Breast epithelium (tissue), 4 donors: ENCODE results near the gene KATNAL1. TPM values are rescaled to one million over a fixed set of nuclear protein-coding genes. Genes with fewer than 3 reads are reported as not detected.

Experiments used
- DNase-seq, 2 donors: peaks; one replicate each; pipeline ENCODE4 v3.0.0-alpha.2; 2019; ENCODE audit warnings: low spot score in 2 of 2
- H3K27ac ChIP-seq, 2 donors: fragments of 200-600 bp; sonication (generic) in 1 of 2; one replicate each; pipeline ENCODE4 v1.5.1; 2016 to 2019; ENCODE audit warnings: mild to moderate bottlenecking in 1 of 2
- H3K27me3 ChIP-seq, 2 donors: fragments of 200-600 bp; sonication (generic) in 1 of 2; one replicate each; pipeline versions ENCODE4 v1.5.1 to v1.6.0; 2017 to 2019; ENCODE audit warnings: control low read depth in 1 of 2, mild to moderate bottlenecking in 1 of 2
- H3K36me3 ChIP-seq: fragments of 200-600 bp; one replicate; pipeline ENCODE4 v1.5.1; 2019
- H3K4me1 ChIP-seq, 2 donors: fragments of 200-600 bp; sonication (generic); one replicate each; pipeline ENCODE4 v1.5.1; 2016 to 2019; ENCODE audit warnings: control low read depth in 1 of 2
- H3K4me3 ChIP-seq, 3 donors: fragments of 200-600 bp; sonication (generic); 1 replicate in 2 of 3; 2 replicates in 1 of 3; pipeline ENCODE4 v1.5.1; 2016 to 2019; ENCODE audit warnings: mild to moderate bottlenecking in 3 of 3, moderate library complexity in 2 of 3
- H3K9me3 ChIP-seq, 2 donors: fragments of 200-600 bp; sonication (generic) in 1 of 2; one replicate each; pipeline ENCODE4 v1.5.1; 2016 to 2019; ENCODE audit warnings: control low read depth in 1 of 2
- POLR2A ChIP-seq: fragments of 450-650 bp; IDR thresholded peaks from one replicate; pipeline ENCODE4 v1.6.1; 2016; ENCODE audit warnings: antibody characterized with exemption, mild to moderate bottlenecking, moderate library complexity
- POLR2AphosphoS5 ChIP-seq, 3 donors: sonication (generic); formaldehyde crosslinking; IDR thresholded peaks; one replicate each; pipeline ENCODE4 v1.6.1; 2017; ENCODE audit warnings: antibody characterized with exemption in 3 of 3
- intact Hi-C: fragments of 100-400 bp; cut with DNase I; formaldehyde crosslinking; loops from one replicate; pipeline ENCODE4 v1.15.1; 2023; ENCODE audit warnings: low total_unique reads
- total RNA-seq, 3 donors: library from RNA; depleted of rRNA; stranded (reverse); fragments of >200 nt; gene quantifications; one replicate each; pipeline ENCODE4 v1.1.0, GENCODE V29; 2016
- TF ChIP-seq, protein P1 (sequence below), 3 donors: fragments of 450-650 bp; IDR thresholded peaks; one replicate each; pipeline ENCODE4 v1.5.1; 2016 to 2017; ENCODE audit warnings: antibody characterized with exemption in 3 of 3, mild to moderate bottlenecking in 3 of 3, moderate library complexity in 3 of 3

Gene KATNAL1
- total RNA-seq, 3 donors from 2014 or later = 14.6 to 23.8 (median 17.0) TPM

DNA sequence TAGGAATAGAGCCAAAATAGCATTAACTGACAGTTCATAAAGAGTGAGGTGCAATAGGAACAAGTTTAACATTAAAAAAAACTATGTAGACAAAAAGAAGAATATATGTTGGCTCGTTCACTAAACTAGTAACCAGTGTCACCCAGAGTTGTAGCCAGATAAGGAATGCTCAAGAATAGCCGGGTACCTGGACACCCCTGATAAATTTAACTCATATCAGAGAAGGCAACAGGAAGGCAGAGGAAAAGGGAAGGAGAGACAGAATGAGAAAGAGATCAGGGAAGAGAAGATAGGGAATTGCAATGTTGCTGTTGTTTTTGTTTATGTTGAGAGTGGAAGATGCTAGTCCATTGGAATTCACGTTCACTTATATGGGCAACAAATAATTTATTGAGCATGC is 31.6 kb upstream of the KATNAL1 start:
- H3K27ac ChIP-seq = peak overlapping the region in 1 of 2 donors; percentile 77
- no peaks in the 10 kb centered on the region for H3K9me3 ChIP-seq
- no peaks in the 10 kb centered on the region for H3K36me3 ChIP-seq
- peaks cover 0 to 16% of the 10 kb centered on the region in 2 donors for H3K4me1 ChIP-seq
- no peak for DNase-seq
- H3K4me3 ChIP-seq = no peak overlapping the region
- H3K27me3 ChIP-seq = no peaks in the 10 kb centered on the region
- TF ChIP-seq, protein P1, sequence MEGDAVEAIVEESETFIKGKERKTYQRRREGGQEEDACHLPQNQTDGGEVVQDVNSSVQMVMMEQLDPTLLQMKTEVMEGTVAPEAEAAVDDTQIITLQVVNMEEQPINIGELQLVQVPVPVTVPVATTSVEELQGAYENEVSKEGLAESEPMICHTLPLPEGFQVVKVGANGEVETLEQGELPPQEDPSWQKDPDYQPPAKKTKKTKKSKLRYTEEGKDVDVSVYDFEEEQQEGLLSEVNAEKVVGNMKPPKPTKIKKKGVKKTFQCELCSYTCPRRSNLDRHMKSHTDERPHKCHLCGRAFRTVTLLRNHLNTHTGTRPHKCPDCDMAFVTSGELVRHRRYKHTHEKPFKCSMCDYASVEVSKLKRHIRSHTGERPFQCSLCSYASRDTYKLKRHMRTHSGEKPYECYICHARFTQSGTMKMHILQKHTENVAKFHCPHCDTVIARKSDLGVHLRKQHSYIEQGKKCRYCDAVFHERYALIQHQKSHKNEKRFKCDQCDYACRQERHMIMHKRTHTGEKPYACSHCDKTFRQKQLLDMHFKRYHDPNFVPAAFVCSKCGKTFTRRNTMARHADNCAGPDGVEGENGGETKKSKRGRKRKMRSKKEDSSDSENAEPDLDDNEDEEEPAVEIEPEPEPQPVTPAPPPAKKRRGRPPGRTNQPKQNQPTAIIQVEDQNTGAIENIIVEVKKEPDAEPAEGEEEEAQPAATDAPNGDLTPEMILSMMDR (IDR thresholded peaks at IDR 0.05) = no peak
- TF ChIP-seq POLR2A (no peak), POLR2AphosphoS5 (IDR thresholded peaks at IDR 0.05) (no peak)
- intact Hi-C loops = no loop called here

- DNase-seq = no peak
- Histone ChIP-seq H3K27ac (peak overlapping the region in 1 of 2 donors; percentile 45), H3K4me3 (no peak overlapping the region), H3K36me3 (no peaks in the 10 kb centered on the region), H3K27me3 (no peaks in the 10 kb centered on the region), H3K4me1 (peaks cover 0 to 16% of the 10 kb centered on the region in 2 donors), H3K9me3 (no peaks in the 10 kb centered on the region)
- intact Hi-C loops = no loop called here
- TF ChIP-seq, protein P1 (IDR thresholded peaks at IDR 0.05) = no peak
- no peak for TF ChIP-seq POLR2A
- no peak for TF ChIP-seq POLR2AphosphoS5 (IDR thresholded peaks at IDR 0.05)
These were observed 31.0 kb upstream of the KATNAL1 start for GRCh38 chr13:30338331-30338851.

DNA sequence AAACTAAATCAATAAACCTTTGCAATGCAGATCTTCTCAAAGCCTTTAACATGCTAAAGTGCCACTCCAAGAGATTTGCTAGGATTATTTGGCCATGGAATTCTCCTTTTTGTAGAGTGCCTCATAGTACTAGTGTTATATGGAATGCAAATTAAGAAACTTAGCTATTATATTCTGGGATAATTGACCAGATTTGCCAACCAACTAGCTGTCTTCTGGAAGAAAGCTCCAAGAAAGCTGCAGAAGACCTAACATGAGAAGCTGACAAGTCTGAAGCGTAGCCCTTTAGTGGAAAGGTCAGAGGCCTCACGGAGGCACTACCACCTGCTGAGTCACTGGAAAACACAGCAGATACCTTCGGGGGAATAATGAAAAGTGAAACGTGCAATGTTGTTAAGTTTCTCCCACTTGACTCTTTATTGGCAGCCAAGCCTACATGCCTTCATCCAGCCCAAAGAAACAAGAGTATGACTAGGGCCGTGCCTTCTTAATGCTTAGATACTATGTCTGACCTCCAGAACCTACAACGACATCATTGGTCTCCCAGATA is 29.8 kb upstream of the KATNAL1 start:
- TF ChIP-seq, protein P1 (IDR thresholded peaks at IDR 0.05) = no peak
- TF ChIP-seq POLR2AphosphoS5 (IDR thresholded peaks at IDR 0.05) = no peak
- no peak for TF ChIP-seq POLR2A
- intact Hi-C loops = no loop called here
- Histone ChIP-seq H3K27me3 (no peaks in the 10 kb centered on the region), H3K4me1 (peaks cover 0 to 15% of the 10 kb centered on the region in 2 donors), H3K36me3 (no peaks in the 10 kb centered on the region), H3K9me3 (no peaks in the 10 kb centered on the region), H3K4me3 (no peak overlapping the region), H3K27ac (no peak overlapping the region)
- DNase-seq = no peak

DNA sequence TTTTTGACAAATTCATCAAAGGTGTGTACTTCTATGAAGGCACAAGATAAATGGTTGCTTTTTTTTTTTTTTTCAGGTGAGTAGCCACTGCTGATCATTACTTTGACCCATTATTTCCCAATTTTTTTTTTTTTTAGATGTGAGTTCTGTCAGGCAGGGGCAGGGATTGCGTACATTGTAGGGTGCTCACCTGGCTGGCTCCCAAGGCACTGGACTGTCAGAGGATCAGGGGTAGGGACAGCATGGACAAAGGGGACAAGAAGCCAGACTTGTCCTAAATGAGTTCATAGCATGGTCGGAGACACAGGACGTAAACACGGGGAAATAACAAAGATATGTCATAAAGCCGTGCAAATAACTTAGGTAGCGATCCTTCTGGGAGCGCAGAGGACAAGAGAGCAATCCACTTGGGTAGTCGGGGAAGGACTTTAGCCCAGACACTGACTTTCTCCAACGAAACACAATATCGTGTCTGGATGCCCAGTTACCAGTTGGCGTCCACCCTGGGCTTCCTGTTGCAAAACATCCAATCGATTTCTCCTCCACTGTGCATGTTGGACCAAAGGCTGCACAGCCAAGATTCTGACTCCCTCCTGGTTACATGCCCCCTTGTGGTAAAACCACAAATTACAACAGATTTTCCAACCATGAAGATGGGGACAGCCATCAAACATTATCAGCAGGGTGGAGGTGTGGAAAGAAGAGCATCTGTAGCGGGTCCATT is 27.5 kb upstream of the KATNAL1 start:
- no peaks in the 10 kb centered on the region for H3K9me3 ChIP-seq
- H3K4me3 ChIP-seq = no peak overlapping the region
- DNase-seq = no peak
- no peak for TF ChIP-seq POLR2A
- TF ChIP-seq, protein P1 (IDR thresholded peaks at IDR 0.05) = peak in 1 of 3 donors; percentile 19
- peaks cover 0 to 3% of the 10 kb centered on the region in 2 donors for H3K4me1 ChIP-seq
- no peak overlapping the region for H3K27ac ChIP-seq
- H3K27me3 ChIP-seq = no peaks in the 10 kb centered on the region
- intact Hi-C loops = no loop called here
- H3K36me3 ChIP-seq = no peaks in the 10 kb centered on the region

DNA sequence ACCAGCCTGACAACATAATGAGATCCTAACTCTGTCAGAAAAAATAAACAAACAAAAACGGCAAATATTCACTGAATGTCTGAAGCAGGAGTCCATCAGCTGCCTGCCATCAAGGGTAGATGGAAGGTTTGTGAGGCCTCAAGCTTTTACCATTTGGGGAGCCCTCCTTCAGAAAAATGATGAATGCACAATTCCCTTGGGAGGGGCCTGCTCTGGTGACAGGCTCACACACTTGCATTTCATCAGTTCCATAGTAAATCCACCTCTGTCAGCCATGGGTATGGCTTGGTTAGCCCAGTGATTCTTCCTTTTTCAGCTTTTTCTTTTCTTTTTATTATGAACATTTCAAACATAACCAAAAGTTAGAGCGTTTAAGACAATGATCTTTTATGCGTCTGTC is 26.3 kb upstream of the KATNAL1 start:
- Histone ChIP-seq H3K4me1 (peaks cover 0 to under 1% of the 10 kb centered on the region in 2 donors), H3K9me3 (no peaks in the 10 kb centered on the region), H3K27ac (no peak overlapping the region), H3K36me3 (no peaks in the 10 kb centered on the region), H3K4me3 (no peak overlapping the region), H3K27me3 (no peaks in the 10 kb centered on the region)
- no peak for DNase-seq
- TF ChIP-seq, protein P1 (IDR thresholded peaks at IDR 0.05) = no peak
- no peak for TF ChIP-seq POLR2A
- TF ChIP-seq POLR2AphosphoS5 (IDR thresholded peaks at IDR 0.05) = no peak
- intact Hi-C loops = no loop called here
